A549 (cell line): ENCODE measurements around the gene HLA-DOA. TPM values are rescaled to one million over a fixed set of nuclear protein-coding genes. Genes with fewer than 3 reads are reported as not detected.

Source experiments
- ATAC-seq, 2 experiments: fragments of 200-7000 bp in 1 of 2; fragments of >200 bp in 1 of 2; cut with Nextera tagmentation in 1 of 2; cut with Tn5 transposase in 1 of 2; 3 replicates each; pipeline versions ENCODE4 v1.8.0 to v1.9.1; 2018 to 2020; ENCODE audit warnings: mild to moderate bottlenecking in 1 of 2, moderate library complexity in 1 of 2
- CTCF ChIA-PET: fragments of 300-600 bp; sonication (Branson Sonifier 250); formaldehyde crosslinking; extraction: SDS; loops from one replicate; lab custom pipeline; 2021; ENCODE audit warnings: antibody characterized with exemption, inconsistent platforms; lab: Yijun Ruan, JAX
- POLR2A ChIA-PET: fragments of 350-600 bp; formaldehyde crosslinking; extraction: SDS; loops from one replicate; lab custom pipeline; 2021; ENCODE audit warnings: antibody characterized with exemption, inconsistent platforms; lab: Yijun Ruan, JAX
- DNase-seq, 2 experiments: peaks; one replicate each; pipeline versions ENCODE4 v3.0.0 to v3.0.0-alpha.2; 2011 to 2016; ENCODE audit warnings: low read depth in 1 of 2, low spot score in 1 of 2
- FAIRE-seq: peaks from 2 replicates; lab custom pipeline; 2011; peaks lifted over from hg19 to GRCh38; lab: Jason Lieb, UNC
- H3K27ac ChIP-seq, 2 experiments: fragments of >200 bp; sonication (Bioruptor Twin); formaldehyde crosslinking; 3 replicates each; pipeline ENCODE4 v1.5.1; 2016 to 2017
- H3K4me1 ChIP-seq: fragments of >200 bp; sonication (Bioruptor Twin); formaldehyde crosslinking; 3 replicates; pipeline ENCODE4 v1.6.1; 2016
- H3K4me2 ChIP-seq: fragments of >200 bp; sonication (Bioruptor Twin); formaldehyde crosslinking; 3 replicates; pipeline ENCODE4 v1.6.1; 2016
- H3K4me3 ChIP-seq: fragments of >200 bp; sonication (Bioruptor Twin); formaldehyde crosslinking; 3 replicates; pipeline ENCODE4 v1.5.1; 2016
- H3K9me3 ChIP-seq: fragments of >200 bp; sonication (Bioruptor Twin); formaldehyde crosslinking; 3 replicates; pipeline ENCODE4 v1.6.1; 2016
- BHLHE40 ChIP-seq: IDR thresholded peaks from 2 replicates; pipeline ENCODE4 v1.6.1; 2012; ENCODE audit warnings: low read depth, low read length, inconsistent platforms
- CEBPB ChIP-seq, 2 experiments: fragments of >200 bp in 1 of 2; sonication (Bioruptor Twin) in 1 of 2; formaldehyde crosslinking in 1 of 2; IDR thresholded peaks; 2 replicates each; pipeline ENCODE4 v1.6.1; 2012 to 2016
- CHD2 ChIP-seq: fragments of 150-350 bp; IDR thresholded peaks from 2 replicates; pipeline ENCODE4 v1.6.1; 2014; ENCODE audit warnings: low read length; ENCODE audit not compliant: partially characterized antibody
- CHD4 ChIP-seq: fragments of 200-600 bp; sonication (generic); IDR thresholded peaks from 2 replicates; pipeline ENCODE4 v1.6.1; 2016; ENCODE audit warnings: antibody characterized with exemption, mild to moderate bottlenecking, borderline replicate concordance
- EHF ChIP-seq: fragments of 250-450 bp; sonication (Bioruptor Pico); IDR thresholded peaks from 2 replicates; pipeline ENCODE4 v1.5.0; 2020; ENCODE audit warnings: mild to moderate bottlenecking
- EP300 ChIP-seq, 2 experiments: fragments of >200 bp; sonication (Bioruptor Twin); formaldehyde crosslinking; IDR thresholded peaks; 2 replicates in 1 of 2; 3 replicates in 1 of 2; pipeline ENCODE4 v1.6.1; 2016 to 2017
- ESRRA ChIP-seq: fragments of 150-350 bp; IDR thresholded peaks from 2 replicates; pipeline ENCODE4 v1.6.1; 2014; ENCODE audit warnings: mild to moderate bottlenecking, low read length, borderline replicate concordance
- FOSB ChIP-seq: fragments of 250-450 bp; sonication (Bioruptor Pico); IDR thresholded peaks from 2 replicates; pipeline ENCODE4 v1.5.0; 2020; ENCODE audit warnings: mild to moderate bottlenecking, moderate library complexity
- FOXS1 ChIP-seq: fragments of 250-450 bp; sonication (Bioruptor Pico); IDR thresholded peaks from 2 replicates; pipeline ENCODE4 v1.5.0; 2020; ENCODE audit warnings: mild to moderate bottlenecking, moderate library complexity
- HEYL ChIP-seq: fragments of 250-450 bp; sonication (Bioruptor Pico); IDR thresholded peaks from 2 replicates; pipeline ENCODE4 v1.8.0; 2021; ENCODE audit warnings: mild to moderate bottlenecking, moderate library complexity
- HMGXB4 ChIP-seq: fragments of 250-450 bp; sonication (Bioruptor Pico); IDR thresholded peaks from 2 replicates; pipeline ENCODE4 v1.5.0; 2021; ENCODE audit warnings: mild to moderate bottlenecking, moderate library complexity, borderline replicate concordance
- HOXB13 ChIP-seq: fragments of 250-450 bp; sonication (Bioruptor Pico); IDR thresholded peaks from 2 replicates; pipeline ENCODE4 v1.5.0; 2020; ENCODE audit warnings: low read depth, mild to moderate bottlenecking, moderate library complexity
- HOXB5 ChIP-seq: fragments of 250-450 bp; sonication (Bioruptor Pico); IDR thresholded peaks from 2 replicates; pipeline ENCODE4 v1.5.0; 2020; ENCODE audit warnings: mild to moderate bottlenecking, moderate library complexity
- JUN ChIP-seq, 2 experiments: fragments of >200 bp; sonication (Bioruptor Twin); formaldehyde crosslinking; IDR thresholded peaks; 2 replicates in 1 of 2; 3 replicates in 1 of 2; pipeline ENCODE4 v1.6.1; 2016 to 2017
- MAX ChIP-seq: IDR thresholded peaks from 2 replicates; pipeline ENCODE4 v1.6.1; 2012
- MAZ ChIP-seq: fragments of 150-350 bp; IDR thresholded peaks from 2 replicates; pipeline ENCODE4 v1.6.1; 2014; ENCODE audit warnings: antibody characterized with exemption, low read depth, low read length, borderline replicate concordance
- NR3C1 ChIP-seq: fragments of >200 bp; sonication (Bioruptor Twin); formaldehyde crosslinking; IDR thresholded peaks from 3 replicates; pipeline ENCODE4 v1.6.1; 2017
- PBX3 ChIP-seq: IDR thresholded peaks from 2 replicates; pipeline ENCODE4 v1.6.1; 2012
- PHF8 ChIP-seq: fragments of 200-600 bp; sonication (generic); IDR thresholded peaks from 2 replicates; pipeline ENCODE4 v1.6.1; 2016; ENCODE audit warnings: low read depth, mild to moderate bottlenecking, antibody characterized with exemption, moderate library complexity, borderline replicate concordance
- RCOR1 ChIP-seq: fragments of 150-350 bp; IDR thresholded peaks from 2 replicates; pipeline ENCODE4 v1.6.1; 2014; ENCODE audit warnings: antibody characterized with exemption, low read length, low read depth
- RFX5 ChIP-seq: fragments of 450-650 bp; IDR thresholded peaks from 2 replicates; pipeline ENCODE4 v1.7.1; 2014; ENCODE audit warnings: antibody characterized with exemption, mild to moderate bottlenecking, moderate library complexity
- SREBF2 ChIP-seq: fragments of 450-650 bp; IDR thresholded peaks from 2 replicates; pipeline ENCODE4 v1.6.1; 2014; ENCODE audit warnings: mild to moderate bottlenecking, moderate library complexity
- USF2 ChIP-seq: fragments of 450-650 bp; IDR thresholded peaks from 2 replicates; pipeline ENCODE4 v1.6.1; 2014; ENCODE audit warnings: antibody characterized with exemption
- ZC3H11A ChIP-seq: fragments of 450-650 bp; IDR thresholded peaks from 2 replicates; pipeline ENCODE4 v1.6.1; 2014; ENCODE audit warnings: antibody characterized with exemption, mild to moderate bottlenecking
- ZFP36 ChIP-seq: fragments of 450-650 bp; IDR thresholded peaks from 2 replicates; pipeline ENCODE4 v1.6.1; 2014; ENCODE audit warnings: borderline replicate concordance; ENCODE audit not compliant: partially characterized antibody
- WGBS: methylation state at CpG from one replicate; pipeline ENCODE4 v1.1.6; 2017; ENCODE audit errors: missing lambda C conversion rate; 5-methylcytosine and 5-hydroxymethylcytosine counted together
- polyA plus RNA-seq, 4 experiments: library from polyadenylated mRNA; depleted of rRNA in 3 of 4; stranded (reverse); fragments of >200 nt; fragmentation: RNase III in 1 of 4; extraction: RNeasy Plus Mini Kit Qiagen cat#74134 plus additional on column Dnase treatment in 1 of 4; gene quantifications; 2 replicates in 3 of 4; 3 replicates in 1 of 4; pipeline ENCODE4 v1.2.3, GENCODE V29; 2011 to 2017

Gene HLA-DOA
- polyA plus RNA-seq, 2 of the 4 experiments (the other 2 are of a cell fraction): 0.03 to 0.27 TPM

GRCh38 chr6:33018418-33018817, 9.0 kb upstream of the HLA-DOA start:
- Histone ChIP-seq H3K4me2 (no peak overlapping the region), H3K4me1 (no peaks in the 10 kb centered on the region), H3K4me3 (no peak overlapping the region), H3K27ac (no peak overlapping the region), H3K9me3 (no peaks in the 10 kb centered on the region)
- CTCF ChIA-PET: interaction anchor here (1.1 to 2.7 kb wide), 3 partner anchors 131 to 229 kb away, joined by 3 to 14 read pairs (median 4); no protein-coding TSS in a partner anchor
- no peak for TF ChIP-seq EHF (CRISPR knock-in tag)
- DNase-seq (no peak), FAIRE-seq (no peak), ATAC-seq (no peak)
- POLR2A ChIA-PET: interaction anchor here (0.5 kb wide), 1 partner anchor 202 kb away, joined by 3 read pairs; no protein-coding TSS in a partner anchor

- DNase-seq (no peak), FAIRE-seq (no peak)
- H3K4me1 ChIP-seq: no peaks in the 10 kb centered on the region
- no peak for TF ChIP-seq ZFP36
- TF ChIP-seq RFX5: no peak
- TF ChIP-seq ZC3H11A: no peak
- no peak for TF ChIP-seq USF2
- TF ChIP-seq HOXB13 (CRISPR knock-in tag): no peak
- TF ChIP-seq ESRRA: no peak
- no peak for TF ChIP-seq PBX3
- TF ChIP-seq, all 56 proteins: peak for 0
- no peak for ATAC-seq
- CTCF ChIA-PET: interaction anchor here (0.9 to 2.7 kb wide), 3 partner anchors 132 to 230 kb away, joined by 3 to 14 read pairs (median 3); no protein-coding TSS in a partner anchor
- Histone ChIP-seq H3K4me3 (no peak overlapping the region), H3K9me3 (no peaks in the 10 kb centered on the region), H3K4me2 (no peak overlapping the region), H3K27ac (no peak overlapping the region)
- WGBS: 23% methylated on average over 3 of the region's 3 CpGs
- POLR2A ChIA-PET: interaction anchor here (0.5 kb wide), 1 partner anchor 203 kb away, joined by 3 read pairs; no protein-coding TSS in a partner anchor
These were observed 8.4 kb upstream of the HLA-DOA start for GRCh38 chr6:33017694-33018353.

- H3K4me1 ChIP-seq: no peaks in the 10 kb centered on the region
- no peak overlapping the region for H3K4me3 ChIP-seq
- no peak for TF ChIP-seq RFX5
- no peak for TF ChIP-seq PHF8
- TF ChIP-seq NR3C1: no peak
- no peak for TF ChIP-seq CHD4
- TF ChIP-seq FOSB (CRISPR knock-in tag): no peak
- no peak for TF ChIP-seq JUN (IDR thresholded peaks at IDR 0.05)
- no peak for TF ChIP-seq HOXB5 (CRISPR knock-in tag)
- no peak for TF ChIP-seq HMGXB4
- TF ChIP-seq SREBF2: no peak
- TF ChIP-seq MAZ: no peak
- TF ChIP-seq EP300 (IDR thresholded peaks at IDR 0.05): no peak
- no peak for TF ChIP-seq BHLHE40
- no peak for TF ChIP-seq HEYL (CRISPR knock-in tag)
- no peak for TF ChIP-seq CHD2
- no peak for TF ChIP-seq FOXS1 (CRISPR knock-in tag)
- TF ChIP-seq CEBPB (IDR thresholded peaks at IDR 0.05): no peak
- TF ChIP-seq USF2: no peak
- TF ChIP-seq MAX: no peak
- no peak for TF ChIP-seq RCOR1
- ChIA-PET CTCF (interaction anchor here (0.8 to 2.7 kb wide), 3 partner anchors 132 to 231 kb away, joined by 3 to 14 read pairs (median 11); no protein-coding TSS in a partner anchor), POLR2A (no interaction called here)
- FAIRE-seq (no peak), ATAC-seq (no peak), DNase-seq (no peak)
- H3K4me2 ChIP-seq: no peak overlapping the region
- H3K9me3 ChIP-seq: no peaks in the 10 kb centered on the region
- no peak overlapping the region for H3K27ac ChIP-seq
- 62% methylated on average over 4 of the region's 4 CpGs for WGBS
These were observed 7.6 kb upstream of the HLA-DOA start for GRCh38 chr6:33017018-33017417.
